H9 (cell line): ENCODE measurements around the gene COQ7. TPM values are rescaled to one million over a fixed set of nuclear protein-coding genes. Genes with fewer than 3 reads are reported as not detected.

ENCODE experiments used
- DNase-seq: peaks from one replicate; pipeline ENCODE4 v3.0.0-alpha.2; 2017
- H2AFZ ChIP-seq: one replicate; pipeline ENCODE4 v1.6.1; 2013; ENCODE audit warnings: mild to moderate bottlenecking, low read length, control low read depth, moderate library complexity
- H2AK5ac ChIP-seq: 2 replicates; pipeline ENCODE4 v1.6.1; 2013; ENCODE audit warnings: low read length, control low read depth, mixed read lengths; ENCODE audit not compliant: insufficient read length
- H2BK120ac ChIP-seq: one replicate; pipeline ENCODE4 v1.6.1; 2013; ENCODE audit warnings: low read depth, mild to moderate bottlenecking, low read length, control low read depth, inconsistent platforms; ENCODE audit not compliant: poor library complexity, severe bottlenecking
- H2BK12ac ChIP-seq: 2 replicates; pipeline ENCODE4 v1.6.1; 2013; ENCODE audit warnings: low read length, control low read depth, mixed read lengths, low read depth; ENCODE audit not compliant: insufficient read length
- H2BK15ac ChIP-seq: 2 replicates; pipeline ENCODE4 v1.6.1; 2013; ENCODE audit warnings: low read depth, low read length, control low read depth
- H2BK20ac ChIP-seq: one replicate; pipeline ENCODE4 v1.6.1; 2013; ENCODE audit warnings: low read depth, mild to moderate bottlenecking, low read length, control low read depth, inconsistent platforms; ENCODE audit not compliant: poor library complexity, severe bottlenecking
- H2BK5ac ChIP-seq: 2 replicates; pipeline ENCODE4 v1.6.1; 2013; ENCODE audit warnings: low read length, control low read depth, mixed read lengths; ENCODE audit not compliant: insufficient read length
- H3K14ac ChIP-seq: 2 replicates; pipeline ENCODE4 v1.6.1; 2013; ENCODE audit warnings: low read length, control low read depth; ENCODE audit not compliant: insufficient read depth
- H3K18ac ChIP-seq: 2 replicates; pipeline ENCODE4 v1.6.1; 2013; ENCODE audit warnings: low read depth, mild to moderate bottlenecking, mixed read lengths, low read length, control low read depth; ENCODE audit not compliant: insufficient read length
- H3K23ac ChIP-seq: 2 replicates; pipeline ENCODE4 v1.6.1; 2013; ENCODE audit warnings: low read length, control low read depth, mixed read lengths, low read depth; ENCODE audit not compliant: insufficient read length
- H3K23me2 ChIP-seq: 2 replicates; pipeline ENCODE4 v1.6.1; 2013; ENCODE audit warnings: low read depth, mild to moderate bottlenecking, mixed read lengths, low read length, control low read depth; ENCODE audit not compliant: insufficient read length, poor library complexity, severe bottlenecking
- H3K27ac ChIP-seq: 2 replicates; pipeline ENCODE4 v1.5.1; 2013; ENCODE audit warnings: low read length, control low read depth, mixed read lengths, low read depth; ENCODE audit not compliant: insufficient read length
- H3K27me3 ChIP-seq: 2 replicates; pipeline ENCODE4 v1.6.1; 2013; ENCODE audit warnings: low read length, control low read depth, inconsistent platforms; ENCODE audit not compliant: insufficient read depth
- H3K4ac ChIP-seq: 2 replicates; pipeline ENCODE4 v1.6.1; 2013; ENCODE audit warnings: low read depth, mild to moderate bottlenecking, control low read depth, inconsistent platforms, low read length, moderate library complexity
- H3K4me1 ChIP-seq: 2 replicates; pipeline ENCODE4 v1.6.1; 2013; ENCODE audit warnings: low read length, control low read depth, inconsistent platforms; ENCODE audit not compliant: insufficient read depth
- H3K4me2 ChIP-seq: 2 replicates; pipeline ENCODE4 v1.6.1; 2013; ENCODE audit warnings: low read length, control low read depth, mixed read lengths; ENCODE audit not compliant: insufficient read length, insufficient read depth
- H3K56ac ChIP-seq: 2 replicates; pipeline ENCODE4 v1.6.1; 2013; ENCODE audit warnings: low read depth, mild to moderate bottlenecking, mixed read lengths, low read length, control low read depth; ENCODE audit not compliant: insufficient read length
- H3K79me1 ChIP-seq: 2 replicates; pipeline ENCODE4 v1.6.1; 2013; ENCODE audit warnings: low read depth, mild to moderate bottlenecking, moderate library complexity, low read length, control low read depth, inconsistent platforms; ENCODE audit not compliant: insufficient read depth, poor library complexity, severe bottlenecking
- H3K79me2 ChIP-seq: 2 replicates; pipeline ENCODE4 v1.6.1; 2013; ENCODE audit warnings: low read length, control low read depth, inconsistent platforms; ENCODE audit not compliant: insufficient read depth
- H3K9ac ChIP-seq: 2 replicates; pipeline ENCODE4 v1.6.1; 2013; ENCODE audit warnings: low read length, control low read depth, mixed read lengths; ENCODE audit not compliant: insufficient read length; ENCODE audit errors: extremely low read depth
- H3K9me3 ChIP-seq: one replicate; pipeline ENCODE4 v1.6.1; 2013; ENCODE audit warnings: low read depth, low read length, inconsistent platforms; ENCODE audit not compliant: control insufficient read depth
- H3T11ph ChIP-seq: one replicate; pipeline ENCODE4 v1.6.1; 2013; ENCODE audit warnings: mild to moderate bottlenecking, low read length, control low read depth, inconsistent platforms
- H4K20me1 ChIP-seq: one replicate; pipeline ENCODE4 v1.6.1; 2013; ENCODE audit not compliant: control insufficient read depth, insufficient read length, insufficient read depth
- H4K5ac ChIP-seq: 2 replicates; pipeline ENCODE4 v1.6.1; 2013; ENCODE audit warnings: low read depth, mild to moderate bottlenecking, mixed read lengths, low read length, control low read depth; ENCODE audit not compliant: insufficient read length
- H4K8ac ChIP-seq: replicated peaks from 2 replicates; pipeline ENCODE4 v1.6.1; 2013; ENCODE audit warnings: low read length, control low read depth, mixed read lengths, low read depth; ENCODE audit not compliant: insufficient read length
- H4K91ac ChIP-seq: 2 replicates; pipeline ENCODE4 v1.6.1; 2013; ENCODE audit warnings: low read depth, mild to moderate bottlenecking, moderate library complexity, mixed read lengths, low read length, control low read depth; ENCODE audit not compliant: insufficient read length
- H3K27ac Mint-ChIP-seq, 3 experiments: 2 replicates in 2 of 3; 3 replicates in 1 of 3; pipeline ENCODE4 v1.8.0; 2020 to 2021; ENCODE audit warnings: mixed read lengths in 3 of 3, mild to moderate bottlenecking in 1 of 3, moderate library complexity in 1 of 3
- H3K27me3 Mint-ChIP-seq: 2 replicates; pipeline ENCODE4 v1.8.0; 2021; ENCODE audit warnings: low read depth, mild to moderate bottlenecking, moderate library complexity, mixed read lengths
- H3K36me3 Mint-ChIP-seq, 3 experiments: 2 replicates in 2 of 3; 3 replicates in 1 of 3; pipeline ENCODE4 v1.8.0; 2020 to 2021; ENCODE audit warnings: low read depth in 3 of 3, mixed read lengths in 3 of 3; ENCODE audit not compliant: insufficient read depth in 1 of 3
- H3K4me1 Mint-ChIP-seq, 2 experiments: 2 replicates each; pipeline ENCODE4 v1.8.0; 2020; ENCODE audit warnings: mixed read lengths in 2 of 2
- H3K4me3 Mint-ChIP-seq, 2 experiments: 2 replicates in 1 of 2; 3 replicates in 1 of 2; pipeline ENCODE4 v1.8.0; 2020 to 2021; ENCODE audit warnings: mild to moderate bottlenecking in 2 of 2, mixed read lengths in 2 of 2, moderate library complexity in 1 of 2
- H3K9me3 Mint-ChIP-seq, 2 experiments: 2 replicates in 1 of 2; 3 replicates in 1 of 2; pipeline ENCODE4 v1.8.0; 2020; ENCODE audit warnings: mild to moderate bottlenecking in 2 of 2, mixed read lengths in 2 of 2, moderate library complexity in 1 of 2
- WGBS: extraction: QIAGEN DNeasy Blood & Tissue Kit; methylation state at CpG from one replicate; pipeline ENCODE4 v1.1.7; 2013; ENCODE audit warnings: missing lambda C conversion rate, low lambda C conversion rate, mixed read lengths; ENCODE audit not compliant: insufficient read length; ENCODE audit errors: extremely low coverage; 5-methylcytosine and 5-hydroxymethylcytosine counted together
- total RNA-seq: library from RNA; stranded (reverse); gene quantifications from 2 replicates; pipeline ENCODE4 v1.2.1, GENCODE V29; 2021
- TF ChIP-seq, protein P1 (sequence below): fragments of 200-600 bp; sonication (generic); conservative IDR thresholded peaks from 3 replicates; pipeline ENCODE4 v1.8.0; 2021; ENCODE audit warnings: antibody characterized with exemption, mild to moderate bottlenecking

Gene COQ7
- total RNA-seq, 1 experiment from 2014 or later, result 29.6 TPM

GRCh38 chr16:19073344-19073743 lies 5.9 kb downstream of the COQ7 start:
- Histone ChIP-seq H3K14ac (no peak overlapping the region), H4K91ac (no peak overlapping the region), H2BK20ac (no peak overlapping the region), H3K4me1 (no peaks in the 10 kb centered on the region), H3K9ac (no peak overlapping the region), H2BK15ac (no peak overlapping the region), H4K5ac (no peak overlapping the region), H4K20me1 (no peaks in the 10 kb centered on the region), H3K27me3 (no peaks in the 10 kb centered on the region), H3K79me2 (no peaks in the 10 kb centered on the region), H3K27ac (no peak overlapping the region), H2BK5ac (no peak overlapping the region), H3K56ac (no peak overlapping the region), H2BK120ac (no peak overlapping the region), H3K9me3 (no peaks in the 10 kb centered on the region), H2AFZ (no peak overlapping the region), H3K23ac (no peak overlapping the region), H2BK12ac (no peak overlapping the region), H3K4ac (no peak overlapping the region), H3K4me2 (no peak overlapping the region), H3K79me1 (no peaks in the 10 kb centered on the region), H4K8ac (no peak overlapping the region), H3T11ph (no peak overlapping the region), H3K18ac (no peak overlapping the region), H2AK5ac (no peak overlapping the region), H3K23me2 (no peaks in the 10 kb centered on the region)
- TF ChIP-seq, protein P1, sequence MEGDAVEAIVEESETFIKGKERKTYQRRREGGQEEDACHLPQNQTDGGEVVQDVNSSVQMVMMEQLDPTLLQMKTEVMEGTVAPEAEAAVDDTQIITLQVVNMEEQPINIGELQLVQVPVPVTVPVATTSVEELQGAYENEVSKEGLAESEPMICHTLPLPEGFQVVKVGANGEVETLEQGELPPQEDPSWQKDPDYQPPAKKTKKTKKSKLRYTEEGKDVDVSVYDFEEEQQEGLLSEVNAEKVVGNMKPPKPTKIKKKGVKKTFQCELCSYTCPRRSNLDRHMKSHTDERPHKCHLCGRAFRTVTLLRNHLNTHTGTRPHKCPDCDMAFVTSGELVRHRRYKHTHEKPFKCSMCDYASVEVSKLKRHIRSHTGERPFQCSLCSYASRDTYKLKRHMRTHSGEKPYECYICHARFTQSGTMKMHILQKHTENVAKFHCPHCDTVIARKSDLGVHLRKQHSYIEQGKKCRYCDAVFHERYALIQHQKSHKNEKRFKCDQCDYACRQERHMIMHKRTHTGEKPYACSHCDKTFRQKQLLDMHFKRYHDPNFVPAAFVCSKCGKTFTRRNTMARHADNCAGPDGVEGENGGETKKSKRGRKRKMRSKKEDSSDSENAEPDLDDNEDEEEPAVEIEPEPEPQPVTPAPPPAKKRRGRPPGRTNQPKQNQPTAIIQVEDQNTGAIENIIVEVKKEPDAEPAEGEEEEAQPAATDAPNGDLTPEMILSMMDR, result no peak
- Mint-ChIP-seq H3K4me1 (peaks cover 0 to 6% of the 10 kb centered on the region in 2 experiments; a peak in 2 of 4 replicates), H3K9me3 (no peaks in the 10 kb centered on the region), H3K27me3 (no peaks in the 10 kb centered on the region), H3K27ac (no peak overlapping the region), H3K4me3 (no peak overlapping the region), H3K36me3 (peaks cover 0 to 41% (median 28%) of the 10 kb centered on the region in 3 experiments; a peak in 5 of 7 replicates)
- DNase-seq, result no peak
- WGBS, result no CpG with 5 or more reads among the region's 3 CpGs
